Measurements from ENCODE around the gene LPP.

The LPP gene

DNA sequence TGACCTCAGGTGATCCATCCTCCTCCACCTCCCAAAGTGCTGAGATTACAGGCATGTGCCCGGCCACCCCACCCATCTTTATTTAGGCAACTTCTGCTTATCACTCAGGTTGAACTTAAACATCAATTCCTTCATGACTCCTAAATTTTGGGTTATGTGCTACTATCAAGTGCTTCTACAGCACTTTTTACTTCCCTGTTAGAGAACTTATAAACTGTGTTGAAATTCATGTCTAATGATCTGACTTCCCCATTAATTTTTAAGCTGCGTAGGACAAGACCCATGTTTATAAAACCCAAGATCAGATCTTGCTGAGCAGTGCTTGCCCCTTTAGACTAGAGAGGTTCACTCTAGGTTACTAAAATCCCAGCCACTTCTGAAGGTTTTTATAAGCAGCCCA, 751.6 kb downstream of the LPP start:
- no peak for DNase-seq

DNA sequence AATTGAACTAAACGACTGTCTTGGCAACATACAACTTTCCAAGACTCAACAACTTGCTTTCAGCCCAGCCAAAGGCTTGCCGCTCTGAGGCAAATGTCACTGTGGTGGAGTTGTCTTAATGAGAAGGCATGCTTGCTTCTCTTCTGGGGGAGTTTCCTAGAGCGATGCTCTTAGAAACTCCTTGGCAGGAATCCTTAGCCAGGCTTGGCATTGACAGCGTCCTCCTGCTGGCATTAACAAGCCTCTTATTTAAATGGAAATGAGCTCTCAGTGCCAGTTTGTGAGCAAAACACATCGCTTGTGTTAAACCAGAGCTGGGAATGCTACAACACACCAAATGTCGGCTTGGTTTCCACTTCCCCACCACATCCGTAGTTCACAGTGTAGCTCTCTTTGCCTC, 752.3 kb downstream of the LPP start:
- DNase-seq, result no peak

DNA sequence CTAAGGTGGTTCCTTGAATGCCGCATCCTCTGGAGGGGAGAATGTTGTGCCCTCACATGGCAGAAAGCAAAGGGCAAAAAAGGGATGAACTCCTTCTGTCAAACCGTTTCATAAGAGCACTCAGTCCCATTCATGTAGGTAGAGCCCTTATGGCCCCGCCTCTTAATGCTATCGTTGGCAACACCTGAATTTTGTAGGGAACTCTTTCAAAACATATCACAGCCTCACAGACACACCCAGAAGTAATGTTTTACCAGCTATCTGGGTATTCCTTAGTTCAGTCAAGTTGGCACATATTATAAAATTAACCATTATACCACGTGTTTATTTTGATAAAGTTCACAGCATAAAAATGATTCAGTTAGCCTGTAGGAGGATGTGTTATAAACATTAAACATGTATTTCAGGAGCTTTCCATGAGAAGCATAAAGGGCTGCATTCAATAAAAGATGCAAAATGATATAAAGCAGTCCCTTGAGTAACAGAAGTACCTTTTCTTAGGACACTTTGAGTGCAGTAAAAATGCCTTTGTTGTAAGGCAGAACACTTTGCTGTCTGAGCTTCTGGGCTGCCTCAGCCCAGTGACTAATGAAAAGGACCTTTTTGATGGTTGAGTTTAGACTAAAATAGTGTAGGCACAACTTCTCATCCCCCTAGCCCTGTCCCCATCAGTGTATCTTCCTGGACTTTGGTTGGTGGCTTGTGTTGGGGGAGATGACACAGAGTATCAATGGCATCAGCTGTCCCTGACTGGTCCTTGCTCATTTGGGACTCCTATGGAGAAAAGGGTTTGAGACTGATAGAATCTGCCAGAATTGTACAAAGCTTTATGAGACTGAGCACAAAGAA, 754.3 kb downstream of the LPP start:
- no peak for DNase-seq

GRCh38 chr3:188911026-188911850, 757.3 kb downstream of the LPP start:
- no peak for DNase-seq

DNA sequence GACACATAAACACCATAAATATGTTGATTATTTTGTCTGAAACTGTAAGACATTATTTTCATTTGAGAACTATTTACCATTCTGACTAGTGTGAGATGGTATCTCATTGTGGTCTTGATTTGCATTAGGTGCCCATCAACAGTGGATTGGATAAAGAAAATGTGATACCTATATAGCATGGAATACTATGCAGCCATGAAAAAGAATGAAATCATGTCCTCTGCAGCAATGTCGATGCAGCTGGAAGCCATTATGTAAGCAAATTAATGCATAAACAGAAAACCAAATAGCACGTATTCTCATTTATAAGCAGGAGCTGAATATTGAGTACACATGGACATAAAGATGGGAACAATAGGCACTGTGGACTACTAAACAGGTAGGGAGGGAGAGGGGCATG, 759.1 kb downstream of the LPP start:
- no peak for DNase-seq

DNA sequence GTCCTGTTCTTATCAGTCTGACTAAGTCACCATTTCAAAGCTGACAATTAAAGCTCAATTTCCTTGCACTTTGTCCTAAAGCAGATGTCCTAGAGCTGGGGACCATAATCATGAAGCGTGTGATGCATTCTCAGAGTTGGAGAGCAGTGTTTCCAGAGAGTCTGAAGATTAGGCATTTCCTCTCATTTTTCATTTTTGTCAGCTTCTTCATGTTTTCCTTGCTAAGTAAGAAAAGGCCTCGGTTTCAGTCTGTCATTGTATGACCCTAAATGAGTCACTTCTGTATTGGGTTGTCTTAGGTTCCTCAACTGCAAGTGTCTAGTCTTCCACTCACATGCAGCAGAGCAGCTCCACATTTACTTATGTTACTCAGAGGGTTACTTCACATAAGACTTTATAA, 760.6 kb downstream of the LPP start:
- DNase-seq, result no peak

GRCh38 chr3:188915127-188915526, 761.2 kb downstream of the LPP start:
- no peak for DNase-seq

DNA sequence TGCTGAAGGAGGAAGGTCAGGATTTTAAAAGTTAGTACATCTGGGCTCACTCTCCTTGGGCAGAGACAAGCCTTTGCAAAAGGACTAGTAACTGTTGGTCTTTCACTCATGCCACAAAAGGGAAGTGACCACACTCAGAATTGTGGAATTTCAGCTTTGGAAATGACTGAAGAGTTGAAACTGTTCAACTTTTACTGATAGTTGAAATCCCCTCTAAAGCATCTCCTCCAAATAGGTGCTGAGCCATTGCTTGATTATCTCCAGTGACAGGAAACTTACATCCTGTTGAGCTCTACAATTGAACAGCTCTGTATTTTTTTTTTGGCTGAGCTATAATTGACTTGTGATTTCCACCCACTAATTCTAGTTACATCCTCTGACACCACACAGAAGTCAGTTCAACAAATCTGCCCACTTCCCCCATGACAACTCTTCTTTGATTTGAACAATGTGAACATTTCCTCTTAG, 763.0 kb downstream of the LPP start:
- DNase-seq, result no peak

- DNase-seq, result no peak
Measured at GRCh38 chr3:188918093-188918492, 764.1 kb downstream of the LPP start.

- DNase-seq, result no peak
Measured at GRCh38 chr3:188923671-188924070, 769.7 kb downstream of the LPP start.

DNA sequence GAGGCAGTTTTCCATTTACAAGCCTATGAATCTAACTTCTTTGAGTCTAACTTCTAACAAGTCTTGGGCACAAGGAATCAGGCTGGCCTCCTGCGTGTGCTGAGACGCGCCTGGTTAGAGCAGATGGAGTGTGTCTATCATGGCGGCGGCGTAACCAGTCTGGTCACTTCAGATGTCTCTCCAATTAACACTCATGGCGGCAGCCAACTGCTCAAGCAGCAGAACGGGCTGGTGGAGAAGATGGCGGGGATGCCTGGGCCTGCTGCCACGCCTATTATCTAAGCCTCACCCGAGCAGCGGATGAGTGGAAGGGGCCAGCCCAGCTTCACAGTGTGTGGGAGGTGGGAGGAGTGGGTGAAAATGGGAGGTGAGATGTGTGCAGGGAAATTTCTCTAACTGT, 771.4 kb downstream of the LPP start:
- DNase-seq, result no peak

DNA sequence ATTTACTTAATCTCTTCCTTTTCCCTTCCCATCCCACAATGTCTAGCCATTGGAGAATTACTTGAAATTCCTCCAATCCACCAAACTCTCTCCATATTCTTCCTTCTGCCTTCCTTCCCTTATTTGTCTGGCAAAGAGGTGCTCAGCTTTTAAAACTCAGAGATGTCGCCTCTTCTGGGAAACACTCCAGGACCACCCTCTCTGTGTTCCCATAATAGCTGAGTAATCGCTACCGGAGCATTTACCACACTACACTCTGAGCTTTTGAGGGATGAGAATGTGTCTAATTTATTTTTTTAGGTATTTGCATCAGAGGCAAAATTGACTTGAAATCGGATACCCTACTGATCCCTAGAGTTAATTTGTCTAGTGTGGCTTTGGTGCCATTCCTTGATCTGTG, 772.2 kb downstream of the LPP start:
- no peak for DNase-seq

GRCh38 chr3:188926741-188927511, 773.0 kb downstream of the LPP start:
- DNase-seq, result no peak

- no peak for DNase-seq
Measured at GRCh38 chr3:188927971-188928370, 774.0 kb downstream of the LPP start.

DNA sequence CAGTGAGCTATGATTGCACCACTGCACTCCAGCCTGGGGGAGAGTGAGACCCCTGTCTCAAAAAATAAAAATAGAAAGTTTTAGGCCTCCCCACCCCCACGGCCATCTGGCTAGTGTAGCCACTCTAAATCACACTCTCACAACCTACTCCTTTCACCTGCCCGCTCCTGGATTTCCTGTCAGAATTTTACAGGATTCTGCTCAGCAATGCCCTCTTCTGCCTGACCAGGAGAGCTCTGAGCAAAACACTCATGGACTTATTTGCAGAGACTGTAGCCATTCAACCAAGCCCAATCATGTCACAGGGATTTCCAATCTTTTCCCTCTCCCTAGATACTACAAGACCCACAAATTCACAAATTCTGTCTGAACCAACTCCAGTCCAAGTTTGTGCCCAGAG, 775.2 kb downstream of the LPP start:
- no peak for DNase-seq

DNA sequence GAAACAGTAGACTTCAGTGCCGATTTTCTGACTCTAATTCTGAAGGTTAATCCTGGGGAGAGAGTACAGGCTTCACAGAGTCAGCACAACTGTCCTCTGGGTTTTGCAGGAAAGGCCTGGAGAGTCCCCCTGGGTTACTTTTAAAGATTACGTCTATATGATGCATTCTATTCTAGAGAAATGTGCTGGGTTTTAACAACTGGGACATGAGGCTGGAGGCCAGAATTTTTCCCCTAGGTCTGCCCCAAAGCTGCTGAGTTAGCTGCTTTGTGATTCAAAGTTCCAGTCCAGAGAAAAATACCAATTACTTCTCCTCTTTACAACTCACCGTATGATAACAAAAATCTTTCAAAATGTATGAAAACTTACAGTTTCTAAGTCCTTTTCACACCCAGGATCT, 777.1 kb downstream of the LPP start:
- no peak for DNase-seq

GRCh38 chr3:188931531-188931930, 777.6 kb downstream of the LPP start:
- DNase-seq, result no peak

DNA sequence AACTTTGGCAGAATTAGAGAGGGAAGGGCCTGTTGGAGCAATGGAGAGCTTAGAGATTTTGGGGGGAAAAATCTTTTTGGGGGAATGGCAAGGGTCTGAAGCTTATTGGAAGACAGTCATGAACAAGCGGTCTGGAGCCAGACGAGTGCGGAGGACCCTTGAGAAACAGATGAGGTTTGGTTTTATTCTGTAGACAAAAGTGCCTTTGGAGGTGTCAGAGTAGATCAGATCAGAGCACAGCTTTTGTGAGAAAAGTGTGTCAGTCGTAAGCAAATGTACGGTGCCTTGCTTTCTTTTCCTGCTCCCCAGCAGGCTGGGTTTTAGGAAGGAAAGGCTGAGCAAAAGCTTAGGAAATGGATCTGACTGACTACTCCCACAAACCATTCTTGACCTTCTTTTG, 781.0 kb downstream of the LPP start:
- no peak for DNase-seq

DNA sequence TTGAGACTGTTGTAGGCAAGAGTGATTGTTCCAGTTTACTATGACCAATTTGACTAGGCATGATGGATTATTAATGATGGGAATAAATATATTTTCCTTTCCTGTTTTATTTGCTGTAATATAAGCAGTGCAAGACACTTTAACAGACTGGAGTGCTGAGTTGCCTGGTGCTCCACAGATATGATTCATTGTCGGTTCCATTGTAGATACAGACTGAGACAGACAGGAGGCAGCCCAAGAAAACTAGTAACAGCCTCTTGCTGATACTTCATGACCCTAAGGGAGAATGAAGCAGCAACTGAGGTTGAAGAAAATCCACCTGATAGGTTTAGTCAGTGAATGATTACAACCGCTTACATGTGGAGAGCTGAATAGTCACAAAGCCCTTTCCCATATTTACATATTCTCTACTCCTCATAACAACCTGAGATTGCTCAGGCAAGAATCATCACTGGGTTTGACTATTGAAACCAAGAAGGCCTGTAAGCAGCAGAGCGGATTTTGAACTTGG, 782.7 kb downstream of the LPP start:
- no peak for DNase-seq

DNA sequence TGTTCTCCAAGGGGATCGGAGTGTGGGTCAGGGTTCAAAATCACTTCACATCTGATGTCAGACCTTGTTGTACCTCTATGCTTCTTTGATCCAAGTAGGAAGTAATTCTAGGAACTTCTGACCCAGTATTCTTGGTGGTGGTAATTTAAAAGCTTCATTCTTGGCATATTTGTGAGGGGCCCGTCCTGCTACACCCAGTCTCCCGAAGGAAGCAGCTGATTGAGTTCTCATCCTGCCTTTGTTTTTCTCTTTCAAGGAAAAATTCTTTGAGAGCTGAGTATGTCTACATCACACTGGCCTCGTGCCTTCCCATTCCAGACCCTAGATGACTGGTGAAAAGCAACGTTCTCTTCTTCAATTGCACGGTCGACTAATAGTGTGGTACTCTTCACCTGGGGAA, 783.4 kb downstream of the LPP start:
- DNase-seq, result no peak

GRCh38 chr3:188938999-188939398, 785.0 kb downstream of the LPP start:
- no peak for DNase-seq

GRCh38 chr3:188939814-188940572, 786.0 kb downstream of the LPP start:
- no peak for DNase-seq
